ENCODE data around the gene SULT1A1. TPM values are rescaled to one million over a fixed set of nuclear protein-coding genes. Genes with fewer than 3 reads are reported as not detected.

Gene SULT1A1
- total and polyA plus RNA-seq, 2 experiments from 2014 or later: 24.1 to 30.4 TPM

- H3K27ac ChIP-seq: no peak overlapping the region
- no peaks in the 10 kb centered on the region for H3K36me3 ChIP-seq
- H3K27me3 ChIP-seq: no peaks in the 10 kb centered on the region
- no peak for DNase-seq (ENCODE audit: low read depth in 1 of 2, low spot score in 1 of 2)
- H3K9me3 ChIP-seq (ENCODE audit: low read depth): no peaks in the 10 kb centered on the region
- H3K4me1 ChIP-seq (ENCODE audit: low read depth): peaks cover 26% of the 10 kb centered on the region
- no peak for TF ChIP-seq CTCF (IDR thresholded peaks at IDR 0.05; ENCODE audit: low read depth, low read length)
- no peak overlapping the region for H3K4me3 ChIP-seq
Observed at GRCh38 chr16:28574925-28575324, 34.9 kb downstream of the SULT1A1 start.

GRCh38 chr16:28573738-28574718 lies 35.8 kb downstream of the SULT1A1 start:
- no peaks in the 10 kb centered on the region for H3K27me3 ChIP-seq
- H3K9me3 ChIP-seq (ENCODE audit: low read depth): no peaks in the 10 kb centered on the region
- peak overlapping the region; percentile 95 for H3K27ac ChIP-seq
- no peak for TF ChIP-seq CTCF (IDR thresholded peaks at IDR 0.05; ENCODE audit: low read depth, low read length)
- no peak overlapping the region for H3K4me3 ChIP-seq
- H3K36me3 ChIP-seq: no peaks in the 10 kb centered on the region
- H3K4me1 ChIP-seq (ENCODE audit: low read depth): peaks cover 26% of the 10 kb centered on the region
- no peak for DNase-seq (ENCODE audit: low read depth in 1 of 2, low spot score in 1 of 2)

GRCh38 chr16:28572696-28573510 lies 36.9 kb downstream of the SULT1A1 start:
- DNase-seq (ENCODE audit: low read depth in 1 of 2, low spot score in 1 of 2): peak; percentile 67 to 92
- Histone ChIP-seq H3K9me3 (ENCODE audit: low read depth) (no peaks in the 10 kb centered on the region), H3K36me3 (no peaks in the 10 kb centered on the region), H3K27me3 (no peaks in the 10 kb centered on the region), H3K4me1 (ENCODE audit: low read depth) (peaks cover 26% of the 10 kb centered on the region), H3K27ac (peak overlapping the region; percentile 95), H3K4me3 (no peak overlapping the region)
- no peak for TF ChIP-seq CTCF (IDR thresholded peaks at IDR 0.05; ENCODE audit: low read depth, low read length)

GRCh38 chr16:28569968-28570752 lies 39.7 kb downstream of the SULT1A1 start:
- no peak for DNase-seq (ENCODE audit: low read depth in 1 of 2, low spot score in 1 of 2)
- H3K9me3 ChIP-seq (ENCODE audit: low read depth): peaks cover 4% of the 10 kb centered on the region
- no peak overlapping the region for H3K4me3 ChIP-seq
- H3K27me3 ChIP-seq: no peaks in the 10 kb centered on the region
- no peak for TF ChIP-seq CTCF (IDR thresholded peaks at IDR 0.05; ENCODE audit: low read depth, low read length)
- H3K4me1 ChIP-seq (ENCODE audit: low read depth): peaks cover 26% of the 10 kb centered on the region
- H3K27ac ChIP-seq: no peak overlapping the region
- no peaks in the 10 kb centered on the region for H3K36me3 ChIP-seq

GRCh38 chr16:28569021-28569420 lies 40.8 kb downstream of the SULT1A1 start:
- Histone ChIP-seq H3K27me3 (no peaks in the 10 kb centered on the region), H3K27ac (no peak overlapping the region), H3K4me3 (no peak overlapping the region), H3K36me3 (no peaks in the 10 kb centered on the region), H3K4me1 (ENCODE audit: low read depth) (peaks cover 26% of the 10 kb centered on the region), H3K9me3 (ENCODE audit: low read depth) (peaks cover 4% of the 10 kb centered on the region)
- peak in 1 of 2 donors; percentile 68 for DNase-seq (ENCODE audit: low read depth in 1 of 2, low spot score in 1 of 2)
- no peak for TF ChIP-seq CTCF (IDR thresholded peaks at IDR 0.05; ENCODE audit: low read depth, low read length)

Data from cardiac muscle cell (in vitro differentiated cells and primary cell).